Jurkat, Clone E6-1 (cell line): Measurements from ENCODE around the gene STON1.
A peak's percentile ranks its signal among the peaks of the same experiment; 100 is the strongest.
"Not testable (repeated sequence)": the region's sequence is repeated elsewhere in the genome, so short reads cannot be mapped to it uniquely, and the experiment has no call there.

ENCODE experiments used
- DNase-seq: peaks from one replicate; pipeline ENCODE4 v3.0.0-alpha.2; 2011; ENCODE audit warnings: low read depth, low spot score
- H3K4me3 ChIP-seq: 2 replicates; pipeline ENCODE4 v1.5.1; 2011; ENCODE audit warnings: mild to moderate bottlenecking, low read length, control low read depth, moderate library complexity

The STON1 gene

GRCh38 chr2:48525269-48525943 is 4.5 kb upstream of the STON1 start:
- no peak for DNase-seq
- no peak overlapping the region for H3K4me3 ChIP-seq

- no peak overlapping the region for H3K4me3 ChIP-seq
- no peak for DNase-seq
Observed at GRCh38 chr2:48527226-48527885, 2.6 kb upstream of the STON1 start.

- no peak overlapping the region for H3K4me3 ChIP-seq
- no peak for DNase-seq
Observed at GRCh38 chr2:48528431-48528830, 1.5 kb upstream of the STON1 start.

- no peak for DNase-seq
- H3K4me3 ChIP-seq = no peak overlapping the region
Observed at GRCh38 chr2:48529194-48529593, 760 bp upstream of the STON1 start.

GRCh38 chr2:48529676-48530032 is 300 bp upstream of the STON1 start:
- DNase-seq = no peak
- H3K4me3 ChIP-seq = peak overlapping the region; percentile 30

GRCh38 chr2:48531141-48531648 is 1.2 kb downstream of the STON1 start:
- DNase-seq = no peak
- no peak overlapping the region for H3K4me3 ChIP-seq

- DNase-seq = no peak
- H3K4me3 ChIP-seq = no peak overlapping the region
Observed at GRCh38 chr2:48532174-48532573, 2.2 kb downstream of the STON1 start.

- no peak for DNase-seq
- H3K4me3 ChIP-seq = no peak overlapping the region
Observed at GRCh38 chr2:48532824-48533223, 2.9 kb downstream of the STON1 start.

GRCh38 chr2:48534781-48535180 is 4.8 kb downstream of the STON1 start:
- no peak for DNase-seq
- no peak overlapping the region for H3K4me3 ChIP-seq

GRCh38 chr2:48540237-48540935 is 10.4 kb downstream of the STON1 start:
- no peak overlapping the region for H3K4me3 ChIP-seq
- DNase-seq = no peak

- no peak overlapping the region for H3K4me3 ChIP-seq
- no peak for DNase-seq
Observed at GRCh38 chr2:48541666-48542389, 11.9 kb downstream of the STON1 start.

GRCh38 chr2:48543895-48544294 is 13.9 kb downstream of the STON1 start:
- H3K4me3 ChIP-seq = no peak overlapping the region
- DNase-seq = no peak

- no peak overlapping the region for H3K4me3 ChIP-seq
Observed at GRCh38 chr2:48545244-48545643, 15.3 kb downstream of the STON1 start.

GRCh38 chr2:48548840-48549239 is 18.9 kb downstream of the STON1 start:
- no peak overlapping the region for H3K4me3 ChIP-seq
- DNase-seq = no peak

More at GRCh38 chr2:48545244-48545643, 15.3 kb downstream of the STON1 start:
- DNase-seq = peak; percentile 3

- DNase-seq = no peak
- H3K4me3 ChIP-seq = no peak overlapping the region
Observed at GRCh38 chr2:48549972-48550371, 20.0 kb downstream of the STON1 start.

GRCh38 chr2:48551548-48551947 is 21.6 kb downstream of the STON1 start:
- no peak for DNase-seq

GRCh38 chr2:48555071-48555470 is 25.1 kb downstream of the STON1 start:
- not testable (repeated sequence) for DNase-seq, H3K4me3 ChIP-seq

More at GRCh38 chr2:48551548-48551947, 21.6 kb downstream of the STON1 start:
- no peak overlapping the region for H3K4me3 ChIP-seq

- no peak overlapping the region for H3K4me3 ChIP-seq
- DNase-seq = no peak
Observed at GRCh38 chr2:48558456-48558855, 28.5 kb downstream of the STON1 start.

- no peak overlapping the region for H3K4me3 ChIP-seq
- no peak for DNase-seq
Observed at GRCh38 chr2:48560546-48561209, 30.7 kb downstream of the STON1 start.
